ENCODE measurements around the gene SLC22A5.

DNA sequence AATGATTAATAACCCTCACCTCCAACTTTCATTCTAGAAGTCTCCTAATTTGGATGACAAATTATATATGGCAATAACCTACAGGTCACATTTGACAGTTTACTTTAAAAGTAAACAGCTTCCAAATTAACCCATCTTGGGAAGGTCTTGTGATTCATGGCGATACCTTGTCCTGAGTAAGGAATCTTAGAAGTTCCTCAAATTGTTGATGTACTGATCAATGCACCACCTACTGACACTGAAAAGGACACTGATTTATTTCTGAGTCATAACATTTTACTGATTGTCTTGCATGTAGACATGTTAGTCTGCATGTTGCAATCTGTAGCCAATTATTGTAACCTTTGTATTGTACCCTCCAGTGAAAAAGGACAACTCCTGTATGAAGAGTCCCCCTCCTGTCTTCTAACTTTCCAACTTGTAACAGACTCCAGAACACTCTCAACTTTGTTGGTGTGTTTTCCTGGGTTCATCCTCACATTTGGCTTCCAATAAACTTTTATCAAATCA lies 16.0 kb upstream of the SLC22A5 start:
- TF ChIP-seq, protein P1, sequence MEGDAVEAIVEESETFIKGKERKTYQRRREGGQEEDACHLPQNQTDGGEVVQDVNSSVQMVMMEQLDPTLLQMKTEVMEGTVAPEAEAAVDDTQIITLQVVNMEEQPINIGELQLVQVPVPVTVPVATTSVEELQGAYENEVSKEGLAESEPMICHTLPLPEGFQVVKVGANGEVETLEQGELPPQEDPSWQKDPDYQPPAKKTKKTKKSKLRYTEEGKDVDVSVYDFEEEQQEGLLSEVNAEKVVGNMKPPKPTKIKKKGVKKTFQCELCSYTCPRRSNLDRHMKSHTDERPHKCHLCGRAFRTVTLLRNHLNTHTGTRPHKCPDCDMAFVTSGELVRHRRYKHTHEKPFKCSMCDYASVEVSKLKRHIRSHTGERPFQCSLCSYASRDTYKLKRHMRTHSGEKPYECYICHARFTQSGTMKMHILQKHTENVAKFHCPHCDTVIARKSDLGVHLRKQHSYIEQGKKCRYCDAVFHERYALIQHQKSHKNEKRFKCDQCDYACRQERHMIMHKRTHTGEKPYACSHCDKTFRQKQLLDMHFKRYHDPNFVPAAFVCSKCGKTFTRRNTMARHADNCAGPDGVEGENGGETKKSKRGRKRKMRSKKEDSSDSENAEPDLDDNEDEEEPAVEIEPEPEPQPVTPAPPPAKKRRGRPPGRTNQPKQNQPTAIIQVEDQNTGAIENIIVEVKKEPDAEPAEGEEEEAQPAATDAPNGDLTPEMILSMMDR (IDR thresholded peaks at IDR 0.05; ENCODE audit: low read depth, low read length, poor library complexity, severe bottlenecking), result no peak
- no peak for TF ChIP-seq EZH2phosphoT487 (IDR thresholded peaks at IDR 0.05; ENCODE audit: borderline replicate concordance, low read length)
